ENCODE measurements around the gene OGA. TPM values are rescaled to one million over a fixed set of nuclear protein-coding genes. Genes with fewer than 3 reads are reported as not detected.

The OGA gene
- total and polyA plus RNA-seq, 2 of the 8 experiments (the other 6 are each of a cell fraction or from before 2014, with no cell fraction given) = 31.2 to 107 TPM

DNA sequence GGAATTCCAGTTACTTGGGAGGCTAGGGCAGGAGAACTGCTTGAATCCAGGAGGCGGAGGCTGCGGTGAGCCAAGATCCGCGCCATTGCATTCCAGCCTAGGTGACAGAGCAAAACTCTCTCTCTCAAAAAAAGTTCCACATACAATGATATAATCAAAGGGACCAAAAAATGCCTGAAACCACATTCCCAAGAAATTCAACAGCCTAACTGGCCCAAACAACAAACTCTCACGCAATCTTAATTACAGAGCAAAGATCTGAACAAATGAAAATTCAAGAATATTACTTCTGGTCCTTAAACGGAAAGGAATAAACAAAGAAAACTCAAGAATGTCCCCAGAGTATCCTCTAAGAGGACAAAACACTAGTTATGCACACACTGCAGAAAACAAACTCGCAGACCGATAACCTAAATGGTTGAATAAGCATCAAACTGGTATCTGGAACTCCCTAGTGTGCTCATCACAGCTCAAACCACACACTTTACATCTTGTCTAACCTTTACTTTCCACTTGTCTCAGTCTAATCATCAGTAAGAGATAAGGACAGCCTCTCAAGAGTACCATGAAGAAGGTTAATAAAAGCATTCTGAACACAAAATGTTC lies 3.7 kb downstream of the OGA start (continued):
- TF ChIP-seq, protein P1, sequence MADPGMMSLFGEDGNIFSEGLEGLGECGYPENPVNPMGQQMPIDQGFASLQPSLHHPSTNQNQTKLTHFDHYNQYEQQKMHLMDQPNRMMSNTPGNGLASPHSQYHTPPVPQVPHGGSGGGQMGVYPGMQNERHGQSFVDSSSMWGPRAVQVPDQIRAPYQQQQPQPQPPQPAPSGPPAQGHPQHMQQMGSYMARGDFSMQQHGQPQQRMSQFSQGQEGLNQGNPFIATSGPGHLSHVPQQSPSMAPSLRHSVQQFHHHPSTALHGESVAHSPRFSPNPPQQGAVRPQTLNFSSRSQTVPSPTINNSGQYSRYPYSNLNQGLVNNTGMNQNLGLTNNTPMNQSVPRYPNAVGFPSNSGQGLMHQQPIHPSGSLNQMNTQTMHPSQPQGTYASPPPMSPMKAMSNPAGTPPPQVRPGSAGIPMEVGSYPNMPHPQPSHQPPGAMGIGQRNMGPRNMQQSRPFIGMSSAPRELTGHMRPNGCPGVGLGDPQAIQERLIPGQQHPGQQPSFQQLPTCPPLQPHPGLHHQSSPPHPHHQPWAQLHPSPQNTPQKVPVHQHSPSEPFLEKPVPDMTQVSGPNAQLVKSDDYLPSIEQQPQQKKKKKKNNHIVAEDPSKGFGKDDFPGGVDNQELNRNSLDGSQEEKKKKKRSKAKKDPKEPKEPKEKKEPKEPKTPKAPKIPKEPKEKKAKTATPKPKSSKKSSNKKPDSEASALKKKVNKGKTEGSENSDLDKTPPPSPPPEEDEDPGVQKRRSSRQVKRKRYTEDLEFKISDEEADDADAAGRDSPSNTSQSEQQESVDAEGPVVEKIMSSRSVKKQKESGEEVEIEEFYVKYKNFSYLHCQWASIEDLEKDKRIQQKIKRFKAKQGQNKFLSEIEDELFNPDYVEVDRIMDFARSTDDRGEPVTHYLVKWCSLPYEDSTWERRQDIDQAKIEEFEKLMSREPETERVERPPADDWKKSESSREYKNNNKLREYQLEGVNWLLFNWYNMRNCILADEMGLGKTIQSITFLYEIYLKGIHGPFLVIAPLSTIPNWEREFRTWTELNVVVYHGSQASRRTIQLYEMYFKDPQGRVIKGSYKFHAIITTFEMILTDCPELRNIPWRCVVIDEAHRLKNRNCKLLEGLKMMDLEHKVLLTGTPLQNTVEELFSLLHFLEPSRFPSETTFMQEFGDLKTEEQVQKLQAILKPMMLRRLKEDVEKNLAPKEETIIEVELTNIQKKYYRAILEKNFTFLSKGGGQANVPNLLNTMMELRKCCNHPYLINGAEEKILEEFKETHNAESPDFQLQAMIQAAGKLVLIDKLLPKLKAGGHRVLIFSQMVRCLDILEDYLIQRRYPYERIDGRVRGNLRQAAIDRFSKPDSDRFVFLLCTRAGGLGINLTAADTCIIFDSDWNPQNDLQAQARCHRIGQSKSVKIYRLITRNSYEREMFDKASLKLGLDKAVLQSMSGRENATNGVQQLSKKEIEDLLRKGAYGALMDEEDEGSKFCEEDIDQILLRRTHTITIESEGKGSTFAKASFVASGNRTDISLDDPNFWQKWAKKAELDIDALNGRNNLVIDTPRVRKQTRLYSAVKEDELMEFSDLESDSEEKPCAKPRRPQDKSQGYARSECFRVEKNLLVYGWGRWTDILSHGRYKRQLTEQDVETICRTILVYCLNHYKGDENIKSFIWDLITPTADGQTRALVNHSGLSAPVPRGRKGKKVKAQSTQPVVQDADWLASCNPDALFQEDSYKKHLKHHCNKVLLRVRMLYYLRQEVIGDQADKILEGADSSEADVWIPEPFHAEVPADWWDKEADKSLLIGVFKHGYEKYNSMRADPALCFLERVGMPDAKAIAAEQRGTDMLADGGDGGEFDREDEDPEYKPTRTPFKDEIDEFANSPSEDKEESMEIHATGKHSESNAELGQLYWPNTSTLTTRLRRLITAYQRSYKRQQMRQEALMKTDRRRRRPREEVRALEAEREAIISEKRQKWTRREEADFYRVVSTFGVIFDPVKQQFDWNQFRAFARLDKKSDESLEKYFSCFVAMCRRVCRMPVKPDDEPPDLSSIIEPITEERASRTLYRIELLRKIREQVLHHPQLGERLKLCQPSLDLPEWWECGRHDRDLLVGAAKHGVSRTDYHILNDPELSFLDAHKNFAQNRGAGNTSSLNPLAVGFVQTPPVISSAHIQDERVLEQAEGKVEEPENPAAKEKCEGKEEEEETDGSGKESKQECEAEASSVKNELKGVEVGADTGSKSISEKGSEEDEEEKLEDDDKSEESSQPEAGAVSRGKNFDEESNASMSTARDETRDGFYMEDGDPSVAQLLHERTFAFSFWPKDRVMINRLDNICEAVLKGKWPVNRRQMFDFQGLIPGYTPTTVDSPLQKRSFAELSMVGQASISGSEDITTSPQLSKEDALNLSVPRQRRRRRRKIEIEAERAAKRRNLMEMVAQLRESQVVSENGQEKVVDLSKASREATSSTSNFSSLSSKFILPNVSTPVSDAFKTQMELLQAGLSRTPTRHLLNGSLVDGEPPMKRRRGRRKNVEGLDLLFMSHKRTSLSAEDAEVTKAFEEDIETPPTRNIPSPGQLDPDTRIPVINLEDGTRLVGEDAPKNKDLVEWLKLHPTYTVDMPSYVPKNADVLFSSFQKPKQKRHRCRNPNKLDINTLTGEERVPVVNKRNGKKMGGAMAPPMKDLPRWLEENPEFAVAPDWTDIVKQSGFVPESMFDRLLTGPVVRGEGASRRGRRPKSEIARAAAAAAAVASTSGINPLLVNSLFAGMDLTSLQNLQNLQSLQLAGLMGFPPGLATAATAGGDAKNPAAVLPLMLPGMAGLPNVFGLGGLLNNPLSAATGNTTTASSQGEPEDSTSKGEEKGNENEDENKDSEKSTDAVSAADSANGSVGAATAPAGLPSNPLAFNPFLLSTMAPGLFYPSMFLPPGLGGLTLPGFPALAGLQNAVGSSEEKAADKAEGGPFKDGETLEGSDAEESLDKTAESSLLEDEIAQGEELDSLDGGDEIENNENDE (IDR thresholded peaks at IDR 0.05; ENCODE audit: insufficient replicate concordance, low read length) = no peak
- TF ChIP-seq, protein P2, sequence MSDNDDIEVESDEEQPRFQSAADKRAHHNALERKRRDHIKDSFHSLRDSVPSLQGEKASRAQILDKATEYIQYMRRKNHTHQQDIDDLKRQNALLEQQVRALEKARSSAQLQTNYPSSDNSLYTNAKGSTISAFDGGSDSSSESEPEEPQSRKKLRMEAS (IDR thresholded peaks at IDR 0.05) = no peak
- TF ChIP-seq HDAC2 (IDR thresholded peaks at IDR 0.05; ENCODE audit: borderline replicate concordance in 1 of 2, low read depth in 2 of 2, low read length in 2 of 2) = no peak
- TF ChIP-seq RAD21 (IDR thresholded peaks at IDR 0.05 in 1 of 2, conservative IDR thresholded peaks at IDR 0.05 in 1 of 2; ENCODE audit: low read depth in 2 of 2, low read length in 2 of 2) = no peak
- TF ChIP-seq POLR2AphosphoS5 (IDR thresholded peaks at IDR 0.05; ENCODE audit: low read depth, low read length) = no peak
- TF ChIP-seq, protein P3, sequence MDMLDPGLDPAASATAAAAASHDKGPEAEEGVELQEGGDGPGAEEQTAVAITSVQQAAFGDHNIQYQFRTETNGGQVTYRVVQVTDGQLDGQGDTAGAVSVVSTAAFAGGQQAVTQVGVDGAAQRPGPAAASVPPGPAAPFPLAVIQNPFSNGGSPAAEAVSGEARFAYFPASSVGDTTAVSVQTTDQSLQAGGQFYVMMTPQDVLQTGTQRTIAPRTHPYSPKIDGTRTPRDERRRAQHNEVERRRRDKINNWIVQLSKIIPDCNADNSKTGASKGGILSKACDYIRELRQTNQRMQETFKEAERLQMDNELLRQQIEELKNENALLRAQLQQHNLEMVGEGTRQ (IDR thresholded peaks at IDR 0.05; ENCODE audit: low read length) = no peak
- no peak for TF ChIP-seq RBBP5 (IDR thresholded peaks at IDR 0.05; ENCODE audit: borderline replicate concordance, low read depth, low read length)
- no peak for TF ChIP-seq EGR1 (IDR thresholded peaks at IDR 0.05; ENCODE audit: borderline replicate concordance, low read depth, low read length)
- TF ChIP-seq TBP (IDR thresholded peaks at IDR 0.05; ENCODE audit: low read depth, low read length) = no peak

All from H1 (cell line).